Measurements from ENCODE around the gene RABGGTA. TPM values are rescaled to one million over a fixed set of nuclear protein-coding genes. Genes with fewer than 3 reads are reported as not detected.

RABGGTA gene
- total and polyA plus RNA-seq, 9 of the 15 experiments (the other 6 are each of a cell fraction or from before 2014, with no cell fraction given), result 4.5 to 24.2 (median 15.5) TPM

- TF ChIP-seq CREB5 (CRISPR knock-in tag; IDR thresholded peaks at IDR 0.05), result no peak
- no peak for TF ChIP-seq FUS (optimal IDR thresholded peaks at IDR 0.05; ENCODE audit: low read depth, low read length)
- TF ChIP-seq CHAMP1 (IDR thresholded peaks at IDR 0.05), result no peak
- TF ChIP-seq ZNF830 (CRISPR knock-in tag; IDR thresholded peaks at IDR 0.05), result no peak
- TF ChIP-seq POLR2AphosphoS5 (IDR thresholded peaks at IDR 0.05; ENCODE audit: control insufficient read depth, insufficient read depth, low read depth, low read length), result 0 out of 2 replicates have a peak, but pooled peaks have one; percentile 39
- TF ChIP-seq ATF2 (CRISPR knock-in tag; IDR thresholded peaks at IDR 0.05), result no peak
- peak; percentile 92 for TF ChIP-seq CHD1 (IDR thresholded peaks at IDR 0.05; ENCODE audit: low read length)
- TF ChIP-seq NONO (IDR thresholded peaks at IDR 0.05; ENCODE audit: low read depth in 2 of 2, low read length in 1 of 2), result peak in 1 of 2 experiments; percentile 76; a peak in 3 of 4 replicates
- TF ChIP-seq ZFP30 (CRISPR knock-in tag; IDR thresholded peaks at IDR 0.05; ENCODE audit: borderline replicate concordance), result no peak
- TF ChIP-seq GATAD2A (IDR thresholded peaks at IDR 0.05), result no peak
- no peak for TF ChIP-seq ZNF717 (CRISPR knock-in tag; IDR thresholded peaks at IDR 0.05)
- TF ChIP-seq PATZ1 (CRISPR knock-in tag; IDR thresholded peaks at IDR 0.05; ENCODE audit: borderline replicate concordance), result no peak
- TF ChIP-seq TAF7 (tag; IDR thresholded peaks at IDR 0.05), result no peak
- peak; percentile 91 for TF ChIP-seq RBFOX2 (IDR thresholded peaks at IDR 0.05; ENCODE audit: low read depth, low read length)
- no peak for TF ChIP-seq SMAD3 (CRISPR knock-in tag; conservative IDR thresholded peaks at IDR 0.05)
- TF ChIP-seq ILF3 (IDR thresholded peaks at IDR 0.05; ENCODE audit: borderline replicate concordance), result no peak; the same call in 1 of the 2 replicates
These were observed at the start of gene RABGGTA (continued) for GRCh38 chr14:24271134-24271833.

Measured in K562 (cell line).